Regular cardiac myocyte (primary cell): ENCODE data around the gene SEBOX. TPM values are rescaled to one million over a fixed set of nuclear protein-coding genes. Genes with fewer than 3 reads are reported as not detected.

Source experiments
- total RNA-seq: library from RNA; depleted of rRNA; stranded (reverse); fragments of >200 nt; gene quantifications from 2 replicates; pipeline ENCODE4 v1.2.3, GENCODE V29; 2014

The SEBOX gene
- total RNA-seq = not detected in 2 replicates

GRCh38 chr17:28364665-28365363 lies at the start of gene SEBOX:
SEBOX (minus strand) TSS chr17:28365199; CDS start chr17:28365151, 48 bp downstream.

GRCh38 chr17:28405632-28406472 lies 40.9 kb upstream of the SEBOX start, which contains the start of gene SLC46A1:
SLC46A1 (minus strand) TSS chr17:28406212; CDS start chr17:28406114, 98 bp downstream.

DNA sequence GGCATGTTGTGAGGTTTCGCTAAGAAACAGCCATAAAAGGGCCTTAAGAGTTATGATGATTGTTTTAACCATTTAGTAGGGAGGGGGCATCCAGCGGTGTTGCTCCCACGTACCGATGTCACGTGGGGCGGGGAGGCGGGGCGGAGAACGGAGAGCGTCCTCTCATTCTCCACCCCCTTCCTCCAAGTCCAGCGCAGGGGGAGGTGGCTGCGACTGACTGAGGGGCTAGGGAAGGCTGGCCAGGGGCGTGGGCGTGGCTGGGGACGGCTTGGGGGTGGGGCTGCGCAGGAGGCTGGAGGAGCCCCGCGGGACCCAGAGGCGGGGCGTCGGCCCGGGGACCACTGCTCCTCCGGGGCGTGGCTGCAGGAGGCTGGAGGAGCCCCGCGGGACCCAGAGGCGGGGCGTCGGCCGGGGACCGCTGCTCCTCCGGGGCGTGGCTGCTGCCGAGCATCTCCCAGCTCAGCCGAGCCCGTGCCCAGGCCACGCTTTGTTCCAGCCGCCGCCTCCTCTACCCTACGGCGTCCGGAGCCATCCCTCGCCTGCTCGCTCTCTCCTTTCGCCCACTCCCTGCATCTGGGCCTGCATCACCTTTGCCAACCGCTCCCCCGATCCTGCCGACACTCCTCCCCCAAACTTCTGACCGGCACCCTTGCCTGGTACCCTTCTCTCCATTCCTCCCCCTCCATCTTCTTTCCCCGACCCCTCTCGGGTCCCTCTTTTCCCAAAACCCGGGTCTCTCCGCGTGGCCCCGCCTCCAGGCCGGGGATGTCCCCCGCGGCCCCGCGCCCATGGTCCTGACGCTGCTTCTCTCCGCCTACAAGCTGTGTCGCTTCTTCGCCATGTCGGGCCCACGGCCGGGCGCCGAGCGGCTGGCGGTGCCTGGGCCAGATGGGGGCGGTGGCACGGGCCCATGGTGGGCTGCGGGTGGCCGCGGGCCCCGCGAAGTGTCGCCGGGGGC lies 6.5 kb upstream of the SEBOX start, which contains the start of gene SARM1:
TSS of gene SARM1 (plus strand) at position 450 of the 958 bp plus-strand sequence. CDS start at position 789, 339 bp downstream.

GRCh38 chr17:28370035-28370743 lies 5.2 kb upstream of the SEBOX start, which contains the start of gene VTN:
VTN (minus strand) TSS chr17:28370307; CDS start chr17:28370203, 104 bp downstream.

DNA sequence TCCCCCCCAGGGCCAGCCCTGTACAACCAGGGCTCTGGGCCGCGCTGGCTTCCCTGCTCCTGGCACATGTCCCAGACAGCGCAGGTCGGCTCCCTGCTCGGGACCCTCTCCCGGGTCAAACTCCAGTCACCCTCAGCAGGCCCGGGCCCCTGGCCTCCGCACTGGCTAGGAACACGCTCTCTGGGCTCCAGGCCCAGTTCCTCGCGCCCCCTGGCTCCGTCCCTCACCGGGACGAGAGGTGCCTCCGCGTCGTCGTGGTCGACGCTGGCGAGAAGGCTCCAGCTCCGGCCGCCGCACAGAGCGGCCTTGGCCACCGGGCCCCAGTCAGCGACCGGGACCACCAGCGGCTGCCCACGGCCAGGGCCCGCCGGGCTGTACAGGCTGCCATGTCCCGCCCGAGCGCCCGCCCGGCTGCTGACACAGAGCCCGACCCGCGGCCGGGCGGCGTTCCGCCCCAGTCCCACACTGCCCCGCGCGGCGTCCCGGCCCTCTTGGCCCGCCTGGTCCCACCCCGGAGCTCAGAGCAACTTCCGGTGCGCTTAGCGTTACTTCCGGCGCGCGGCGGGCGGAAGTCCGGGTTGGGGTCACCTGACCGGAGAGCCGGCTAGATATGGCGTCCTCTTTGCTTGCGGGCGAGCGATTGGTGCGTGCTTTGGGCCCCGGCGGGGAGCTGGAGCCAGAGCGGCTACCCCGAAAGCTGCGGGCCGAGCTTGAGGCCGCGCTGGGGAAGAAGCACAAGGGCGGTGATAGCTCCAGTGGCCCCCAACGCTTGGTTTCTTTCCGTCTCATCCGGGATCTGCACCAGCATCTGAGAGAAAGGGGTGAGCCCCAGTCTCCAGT lies 7.7 kb downstream of the SEBOX start, which contains the start of gene POLDIP2:
TSS of gene POLDIP2 (minus strand) at position 467 of the 840 bp plus-strand sequence. CDS start at position 388, 79 bp downstream.

GRCh38 chr17:28335201-28335958 lies 29.6 kb downstream of the SEBOX start, which contains the start of the genes IFT20 and TNFAIP1:
IFT20 (minus strand) TSS chr17:28335472; CDS start chr17:28331985, 3,487 bp downstream.
TNFAIP1 (plus strand) TSS chr17:28335761; CDS start chr17:28339522, 3,761 bp downstream.

DNA sequence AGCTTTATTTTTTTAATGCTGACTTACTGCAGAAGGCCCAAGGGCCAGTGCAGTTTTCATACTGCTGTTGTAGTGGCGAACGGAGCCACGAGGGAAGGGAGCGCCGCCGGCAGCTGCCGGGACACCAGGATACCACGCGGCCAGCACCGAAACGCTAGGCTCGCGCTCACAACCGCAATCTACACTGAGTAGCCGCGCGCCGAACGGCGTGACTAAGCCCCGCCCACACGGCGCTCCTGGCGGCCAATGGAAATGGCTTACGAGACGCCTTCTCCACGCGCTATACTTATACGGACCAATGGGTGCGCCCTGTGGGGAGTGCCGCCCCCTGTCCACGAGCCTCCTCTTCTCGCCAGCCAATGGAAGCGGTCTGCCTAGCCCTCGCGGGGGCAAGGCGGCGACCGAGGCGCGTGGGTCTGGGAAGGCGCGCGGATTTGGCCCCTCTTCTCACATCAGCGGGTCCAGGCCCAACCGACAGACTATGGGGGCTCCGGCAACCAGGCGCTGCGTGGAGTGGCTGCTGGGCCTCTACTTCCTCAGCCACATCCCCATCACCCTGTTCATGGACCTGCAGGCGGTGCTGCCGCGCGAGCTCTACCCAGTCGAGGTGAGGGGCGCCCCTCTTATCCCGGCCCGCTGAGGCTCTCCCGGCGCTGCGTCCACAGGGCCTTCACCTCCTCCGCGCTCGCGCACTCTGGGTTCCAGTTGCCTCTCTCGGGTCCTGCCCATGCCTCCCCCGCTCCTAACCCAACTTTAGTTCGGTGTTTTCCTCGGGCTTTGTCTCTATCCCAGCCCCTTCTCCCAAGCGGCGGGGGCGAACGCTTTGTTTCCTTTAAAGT lies 46.0 kb downstream of the SEBOX start, which contains the start of gene TMEM97:
TSS of gene TMEM97 (plus strand) at position 442 of the 839 bp plus-strand sequence. CDS start at position 482, 40 bp downstream.

Other genes with a start within 250 kb of the SEBOX start
- gene TMEM97, start 46.0 kb downstream of the SEBOX start, total RNA-seq = 9.0 and 14.6 TPM in 2 replicates
- 76.1 and 78.4 TPM in 2 replicates for gene IFT20, start 29.7 kb downstream of the SEBOX start, total RNA-seq
- 26.5 and 29.5 TPM in 2 replicates for gene TNFAIP1, start 29.4 kb downstream of the SEBOX start, total RNA-seq
- gene POLDIP2, start 7.7 kb downstream of the SEBOX start, total RNA-seq = 65.4 and 101 TPM in 2 replicates
- 0.19 and 7.0 TPM in 2 replicates for gene VTN, start 5.1 kb upstream of the SEBOX start, total RNA-seq
- gene SARM1, start 6.5 kb upstream of the SEBOX start, total RNA-seq = 5.9 and 7.5 TPM in 2 replicates
- gene SLC46A1, start 41.0 kb upstream of the SEBOX start, total RNA-seq = 5.8 and 11.6 TPM in 2 replicates
- gene SLC13A2, start 108.4 kb upstream of the SEBOX start, total RNA-seq = not detected in 2 replicates
- gene FOXN1, start 141.1 kb upstream of the SEBOX start, total RNA-seq = not detected in 2 replicates
- 20.3 and 36.6 TPM in 2 replicates for gene UNC119, start 187.4 kb upstream of the SEBOX start, total RNA-seq
- 55.8 and 71.6 TPM in 2 replicates for gene PIGS, start 206.3 kb upstream of the SEBOX start, total RNA-seq
- 46.6 and 129 TPM in 2 replicates for gene ALDOC, start 211.7 kb upstream of the SEBOX start, total RNA-seq
- 6.5 and 67.5 TPM in 2 replicates for gene SPAG5, start 233.8 kb upstream of the SEBOX start, total RNA-seq
- gene RSKR, start 249.0 kb upstream of the SEBOX start, total RNA-seq = 3.3 and 5.6 TPM in 2 replicates